HCT116 (cell line): ENCODE data around the gene SNX3. TPM values are rescaled to one million over a fixed set of nuclear protein-coding genes. Genes with fewer than 3 reads are reported as not detected.

Experiments used
- ATAC-seq: fragments of 200-7000 bp; cut with Tn5 transposase; 2 replicates; pipeline ENCODE4 v1.9.1; 2020; ENCODE audit warnings: mild to moderate bottlenecking, moderate library complexity
- BruUV-seq: library from RNA; stranded (reverse); fragments of 400-500 nt; replicated peaks from 2 replicates; lab custom pipeline; 2021; lab: Mats Ljungman, UMichigan
- CTCF ChIA-PET: fragments of 300-600 bp; sonication (Branson Sonifier 250); formaldehyde crosslinking; loops from one replicate; lab custom pipeline; 2021; ENCODE audit warnings: antibody characterized with exemption; lab: Charles Lee
- POLR2A ChIA-PET: fragments of 300-600, 350-600 bp; sonication (Branson Sonifier 250); formaldehyde crosslinking; loops from one replicate; lab custom pipeline; 2021; ENCODE audit warnings: antibody characterized with exemption; lab: Charles Lee
- RAD21 ChIA-PET, 2 experiments: fragments of 300-600 bp; sonication (Branson Sonifier 250); formaldehyde crosslinking; loops; one replicate each; lab custom pipeline; 2023; ENCODE audit warnings: low total read pairs in 2 of 2; ENCODE audit not compliant: uncharacterized antibody in 2 of 2, unreplicated experiment in 2 of 2, low non-redundant PET in 1 of 2; lab: Charles Lee
- DNase-seq: peaks from one replicate; pipeline ENCODE4 v3.0.0-alpha.2; 2010; ENCODE audit warnings: low read depth, low spot score
- H2AFZ ChIP-seq: fragments of 200-600 bp; shearing (Covaris generic), sonication (generic); 2 replicates; pipeline ENCODE4 v1.6.1; 2017; ENCODE audit warnings: low read depth, mixed run types, mixed read lengths, antibody characterized with exemption, low read length; ENCODE audit not compliant: poor library complexity, severe bottlenecking
- H3K27ac ChIP-seq: 2 replicates; pipeline ENCODE4 v1.5.1; 2012; ENCODE audit warnings: low read depth, low read length
- H3K27me3 ChIP-seq: fragments of 200-600 bp; sonication (generic); 2 replicates; pipeline ENCODE4 v1.6.1; 2016; ENCODE audit warnings: mixed run types, low read length, mixed read lengths; ENCODE audit not compliant: insufficient read depth
- H3K36me3 ChIP-seq, 2 experiments: fragments of 200-500 bp in 1 of 2; fragments of 200-600 bp in 1 of 2; sonication (Bioruptor generic) in 1 of 2; sonication (generic) in 1 of 2; 2 replicates each; pipeline versions ENCODE4 v1.5.1 to v1.6.1; 2014 to 2016; ENCODE audit warnings: low read length in 2 of 2, inconsistent platforms in 1 of 2, mixed read lengths in 1 of 2, mixed run types in 1 of 2; ENCODE audit not compliant: insufficient read depth in 2 of 2, control insufficient read depth in 1 of 2
- H3K4me1 ChIP-seq, 2 experiments: fragments of 200-600 bp in 1 of 2; sonication (generic) in 1 of 2; 2 replicates each; pipeline versions ENCODE4 v1.5.1 to v1.6.1; 2012 to 2017; ENCODE audit warnings: low read length in 2 of 2, inconsistent platforms in 1 of 2, mild to moderate bottlenecking in 1 of 2, mixed read lengths in 1 of 2, mixed run types in 1 of 2, moderate library complexity in 1 of 2; ENCODE audit not compliant: insufficient read depth in 2 of 2, control insufficient read depth in 1 of 2
- H3K4me2 ChIP-seq: fragments of 200-600 bp; sonication (generic); 2 replicates; pipeline ENCODE4 v1.6.1; 2017; ENCODE audit warnings: mixed run types, low read length, mixed read lengths
- H3K4me3 ChIP-seq, 2 experiments: fragments of 200-600 bp in 1 of 2; sonication (generic) in 1 of 2; replicated peaks in 1 of 2; 2 replicates each; pipeline ENCODE4 v1.5.1; 2011 to 2016; ENCODE audit warnings: low read length in 2 of 2, control low read depth in 1 of 2, low read depth in 1 of 2, mild to moderate bottlenecking in 1 of 2, mixed read lengths in 1 of 2, mixed run types in 1 of 2
- H3K79me2 ChIP-seq: fragments of 200-600 bp; sonication (generic); 2 replicates; pipeline ENCODE4 v1.6.1; 2017; ENCODE audit warnings: mild to moderate bottlenecking, mixed run types, low read length, moderate library complexity, mixed read lengths; ENCODE audit not compliant: insufficient read depth
- H3K9ac ChIP-seq: fragments of 200-600 bp; sonication (generic); 2 replicates; pipeline ENCODE4 v1.6.1; 2016; ENCODE audit warnings: low read length, mixed read lengths
- H3K9me2 ChIP-seq: fragments of 200-600 bp; sonication (generic), shearing (Covaris generic); 2 replicates; pipeline ENCODE4 v1.6.1; 2017; ENCODE audit warnings: mixed run types, mild to moderate bottlenecking, moderate library complexity; ENCODE audit not compliant: insufficient read depth
- H3K9me3 ChIP-seq, 2 experiments: fragments of 200-500 bp in 1 of 2; fragments of 200-600 bp in 1 of 2; sonication (Bioruptor generic) in 1 of 2; sonication (generic) in 1 of 2; 2 replicates each; pipeline ENCODE4 v1.6.1; 2014 to 2017; ENCODE audit warnings: low read length in 2 of 2, mixed read lengths in 2 of 2, inconsistent platforms in 1 of 2, low read depth in 1 of 2, mild to moderate bottlenecking in 1 of 2, mixed run types in 1 of 2, moderate library complexity in 1 of 2; ENCODE audit not compliant: control insufficient read depth in 1 of 2, insufficient read depth in 1 of 2
- H4K20me1 ChIP-seq: fragments of 200-600 bp; sonication (generic), shearing (Covaris generic); 2 replicates; pipeline ENCODE4 v1.6.1; 2017; ENCODE audit warnings: mixed run types, mild to moderate bottlenecking, moderate library complexity; ENCODE audit not compliant: insufficient read depth
- ATF3 ChIP-seq: IDR thresholded peaks from 2 replicates; pipeline ENCODE4 v1.6.1; 2012
- CBX3 ChIP-seq: IDR thresholded peaks from 2 replicates; pipeline ENCODE4 v1.6.1; 2012; ENCODE audit warnings: low read depth
- CEBPB ChIP-seq: IDR thresholded peaks from 2 replicates; pipeline ENCODE4 v1.6.1; 2012; ENCODE audit warnings: low read depth
- ELF1 ChIP-seq: IDR thresholded peaks from 2 replicates; pipeline ENCODE4 v1.6.1; 2012; ENCODE audit warnings: low read depth, borderline replicate concordance
- EZH2 ChIP-seq: fragments of 200-600 bp; sonication (generic); IDR thresholded peaks from 2 replicates; pipeline ENCODE4 v1.6.1; 2017; ENCODE audit warnings: antibody characterized with exemption, mixed run types
- EZH2phosphoT487 ChIP-seq: fragments of 200-600 bp; IDR thresholded peaks from 2 replicates; pipeline ENCODE4 v1.6.1; 2018; ENCODE audit warnings: antibody characterized with exemption, borderline replicate concordance
- POLR2AphosphoS5 ChIP-seq: IDR thresholded peaks from 2 replicates; pipeline ENCODE4 v1.6.1; 2011; ENCODE audit warnings: mild to moderate bottlenecking, low read depth, low read length, moderate library complexity
- RAD21 ChIP-seq: IDR thresholded peaks from 2 replicates; pipeline ENCODE4 v1.6.1; 2012; ENCODE audit warnings: low read depth, mild to moderate bottlenecking
- SIN3A ChIP-seq: IDR thresholded peaks from 2 replicates; pipeline ENCODE4 v1.6.1; 2012; ENCODE audit warnings: low read depth
- SP1 ChIP-seq: IDR thresholded peaks from 2 replicates; pipeline ENCODE4 v1.6.1; 2012; ENCODE audit warnings: low read depth
- SRF ChIP-seq: IDR thresholded peaks from 2 replicates; pipeline ENCODE4 v1.6.1; 2012; ENCODE audit warnings: low read depth
- TCF7L2 ChIP-seq: IDR thresholded peaks from 2 replicates; pipeline ENCODE4 v1.7.0; 2011; ENCODE audit warnings: borderline replicate concordance, inconsistent platforms; ENCODE audit not compliant: insufficient read depth, insufficient read length; ENCODE audit errors: extremely low read depth
- ZNF274 ChIP-seq: fragments of 200-500 bp; sonication (Bioruptor generic); IDR thresholded peaks from 2 replicates; pipeline ENCODE4 v1.6.1; 2014; ENCODE audit warnings: mild to moderate bottlenecking, low read depth, low read length, inconsistent platforms
- intact Hi-C: fragments of 100-400 bp; cut with micrococcal nuclease; formaldehyde crosslinking; loops from 2 replicates; pipeline ENCODE4 v1.10.0; 2022
- total RNA-seq: library from RNA; stranded (reverse); gene quantifications from one replicate; pipeline ENCODE4 v1.2.1, GENCODE V29; 2021; ENCODE audit not compliant: unreplicated experiment
- TF ChIP-seq, protein P1 (sequence below): IDR thresholded peaks from 2 replicates; pipeline ENCODE4 v1.6.1; 2012
- TF ChIP-seq, protein P2 (sequence below): IDR thresholded peaks from 2 replicates; pipeline ENCODE4 v1.6.1; 2011; ENCODE audit warnings: mild to moderate bottlenecking, low read length, moderate library complexity; ENCODE audit not compliant: insufficient replicate concordance; ENCODE audit errors: extremely low read depth
- TF ChIP-seq, protein P3 (sequence below), 3 experiments: fragments of 200-600 bp in 1 of 3; sonication (generic) in 1 of 3; IDR thresholded peaks in 2 of 3; conservative IDR thresholded peaks in 1 of 3; 2 replicates each; pipeline ENCODE4 v1.5.1; 2012 to 2017; ENCODE audit warnings: low read depth in 2 of 3, low read length in 2 of 3, antibody characterized with exemption in 1 of 3, borderline replicate concordance in 1 of 3, control low read depth in 1 of 3, mild to moderate bottlenecking in 1 of 3, mixed read lengths in 1 of 3, mixed run types in 1 of 3, moderate library complexity in 1 of 3; ENCODE audit not compliant: insufficient read depth in 1 of 3

The SNX3 gene
- total RNA-seq, 1 experiment from 2014 or later = 111 TPM

- Histone ChIP-seq H3K9me3 (no peaks in the 10 kb centered on the region), H3K79me2 (no peaks in the 10 kb centered on the region), H3K27ac (no peak overlapping the region), H3K4me2 (no peak overlapping the region), H4K20me1 (no peaks in the 10 kb centered on the region), H3K36me3 (no peaks in the 10 kb centered on the region), H3K27me3 (no peaks in the 10 kb centered on the region), H2AFZ (no peak overlapping the region), H3K9ac (no peak overlapping the region), H3K4me3 (no peak overlapping the region), H3K9me2 (no peaks in the 10 kb centered on the region), H3K4me1 (no peaks in the 10 kb centered on the region)
- no TSS peak for BruUV-seq
- RAD21 ChIA-PET = no interaction called here
- no peak for DNase-seq
- TF ChIP-seq CBX3 (no peak), EZH2phosphoT487 (no peak), TCF7L2 (no peak), SRF (no peak), EZH2 (no peak), ELF1 (no peak), RAD21 (no peak), ZNF274 (no peak), SP1 (no peak), CEBPB (no peak)
- TF ChIP-seq, protein P1, sequence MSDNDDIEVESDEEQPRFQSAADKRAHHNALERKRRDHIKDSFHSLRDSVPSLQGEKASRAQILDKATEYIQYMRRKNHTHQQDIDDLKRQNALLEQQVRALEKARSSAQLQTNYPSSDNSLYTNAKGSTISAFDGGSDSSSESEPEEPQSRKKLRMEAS = no peak
- no peak for ATAC-seq
- POLR2A ChIA-PET = no interaction called here
- CTCF ChIA-PET = no interaction called here
- intact Hi-C loops = loop anchor here (10.0 kb wide), 1 partner anchor 154 kb away; no protein-coding TSS in a partner anchor
These were observed 8.0 kb upstream of the SNX3 start for GRCh38 chr6:108268845-108269244.

- H3K9me3 ChIP-seq = no peaks in the 10 kb centered on the region
- no peaks in the 10 kb centered on the region for H4K20me1 ChIP-seq
- POLR2A ChIA-PET = no interaction called here
- no peak overlapping the region for H3K9ac ChIP-seq
- H3K36me3 ChIP-seq = no peaks in the 10 kb centered on the region
- no peaks in the 10 kb centered on the region for H3K27me3 ChIP-seq
- CTCF ChIA-PET = interaction anchor here (0.7 kb wide), 1 partner anchor 15 kb away, joined by 3 read pairs; no protein-coding TSS in a partner anchor
- H3K4me2 ChIP-seq = no peak overlapping the region
- no peak overlapping the region for H3K4me3 ChIP-seq
- no peaks in the 10 kb centered on the region for H3K9me2 ChIP-seq
- H3K27ac ChIP-seq = no peak overlapping the region
- H2AFZ ChIP-seq = no peak overlapping the region
- DNase-seq (no peak), ATAC-seq (no peak)
- BruUV-seq = no TSS peak
- H3K79me2 ChIP-seq = peaks cover 27% of the 10 kb centered on the region
- peaks cover 0 to 19% of the 10 kb centered on the region in 2 experiments; a peak in 3 of 4 replicates for H3K4me1 ChIP-seq
- RAD21 ChIA-PET = no interaction called here
- intact Hi-C loops = loop anchor here (10.0 kb wide), 1 partner anchor 149 kb away; no protein-coding TSS in a partner anchor
- TF ChIP-seq, protein P2, sequence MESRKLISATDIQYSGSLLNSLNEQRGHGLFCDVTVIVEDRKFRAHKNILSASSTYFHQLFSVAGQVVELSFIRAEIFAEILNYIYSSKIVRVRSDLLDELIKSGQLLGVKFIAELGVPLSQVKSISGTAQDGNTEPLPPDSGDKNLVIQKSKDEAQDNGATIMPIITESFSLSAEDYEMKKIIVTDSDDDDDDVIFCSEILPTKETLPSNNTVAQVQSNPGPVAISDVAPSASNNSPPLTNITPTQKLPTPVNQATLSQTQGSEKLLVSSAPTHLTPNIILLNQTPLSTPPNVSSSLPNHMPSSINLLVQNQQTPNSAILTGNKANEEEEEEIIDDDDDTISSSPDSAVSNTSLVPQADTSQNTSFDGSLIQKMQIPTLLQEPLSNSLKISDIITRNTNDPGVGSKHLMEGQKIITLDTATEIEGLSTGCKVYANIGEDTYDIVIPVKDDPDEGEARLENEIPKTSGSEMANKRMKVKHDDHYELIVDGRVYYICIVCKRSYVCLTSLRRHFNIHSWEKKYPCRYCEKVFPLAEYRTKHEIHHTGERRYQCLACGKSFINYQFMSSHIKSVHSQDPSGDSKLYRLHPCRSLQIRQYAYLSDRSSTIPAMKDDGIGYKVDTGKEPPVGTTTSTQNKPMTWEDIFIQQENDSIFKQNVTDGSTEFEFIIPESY = no peak
- no peak for TF ChIP-seq CEBPB
- no peak for TF ChIP-seq ATF3
- TF ChIP-seq ZNF274 = no peak
- no peak for TF ChIP-seq TCF7L2
- TF ChIP-seq SRF = no peak
- no peak for TF ChIP-seq POLR2AphosphoS5
- TF ChIP-seq EZH2 = no peak
- no peak for TF ChIP-seq EZH2phosphoT487
- TF ChIP-seq ELF1 = no peak
- TF ChIP-seq, protein P3, sequence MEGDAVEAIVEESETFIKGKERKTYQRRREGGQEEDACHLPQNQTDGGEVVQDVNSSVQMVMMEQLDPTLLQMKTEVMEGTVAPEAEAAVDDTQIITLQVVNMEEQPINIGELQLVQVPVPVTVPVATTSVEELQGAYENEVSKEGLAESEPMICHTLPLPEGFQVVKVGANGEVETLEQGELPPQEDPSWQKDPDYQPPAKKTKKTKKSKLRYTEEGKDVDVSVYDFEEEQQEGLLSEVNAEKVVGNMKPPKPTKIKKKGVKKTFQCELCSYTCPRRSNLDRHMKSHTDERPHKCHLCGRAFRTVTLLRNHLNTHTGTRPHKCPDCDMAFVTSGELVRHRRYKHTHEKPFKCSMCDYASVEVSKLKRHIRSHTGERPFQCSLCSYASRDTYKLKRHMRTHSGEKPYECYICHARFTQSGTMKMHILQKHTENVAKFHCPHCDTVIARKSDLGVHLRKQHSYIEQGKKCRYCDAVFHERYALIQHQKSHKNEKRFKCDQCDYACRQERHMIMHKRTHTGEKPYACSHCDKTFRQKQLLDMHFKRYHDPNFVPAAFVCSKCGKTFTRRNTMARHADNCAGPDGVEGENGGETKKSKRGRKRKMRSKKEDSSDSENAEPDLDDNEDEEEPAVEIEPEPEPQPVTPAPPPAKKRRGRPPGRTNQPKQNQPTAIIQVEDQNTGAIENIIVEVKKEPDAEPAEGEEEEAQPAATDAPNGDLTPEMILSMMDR (IDR thresholded peaks at IDR 0.05 in 2 of 3, conservative IDR thresholded peaks at IDR 0.05 in 1 of 3; ENCODE audit: borderline replicate concordance in 1 of 3, insufficient read depth in 1 of 3, low read depth in 2 of 3, low read length in 2 of 3) = no peak
- TF ChIP-seq SIN3A = no peak
These were observed 2.5 kb upstream of the SNX3 start for GRCh38 chr6:108263371-108263770.
